GM20431 (cell line): Measurements from ENCODE around the gene CDH6.

Source experiments
- in situ Hi-C: fragments of 300-500 bp; cut with MseI, MboI; formaldehyde crosslinking; loops from one replicate; pipeline ENCODE4 v1.15.0; 2020; ENCODE audit warnings: low sequenced_read_pairs; ENCODE audit not compliant: unreplicated experiment

The CDH6 gene

GRCh38 chr5:31362529-31362900 lies 169.0 kb downstream of the CDH6 start:
- in situ Hi-C loops = no loop called here

GRCh38 chr5:31362931-31363568 lies 169.6 kb downstream of the CDH6 start:
- in situ Hi-C loops = no loop called here

GRCh38 chr5:31364881-31365636 lies 171.6 kb downstream of the CDH6 start:
- in situ Hi-C loops = no loop called here

GRCh38 chr5:31365776-31366175 lies 172.3 kb downstream of the CDH6 start:
- in situ Hi-C loops = no loop called here

GRCh38 chr5:31366941-31367340 lies 173.5 kb downstream of the CDH6 start:
- in situ Hi-C loops = no loop called here

GRCh38 chr5:31372124-31372523 lies 178.6 kb downstream of the CDH6 start:
- in situ Hi-C loops = no loop called here

- in situ Hi-C loops = no loop called here
Observed at GRCh38 chr5:31375999-31376720, 182.7 kb downstream of the CDH6 start.

- in situ Hi-C loops = no loop called here
Observed at GRCh38 chr5:31377274-31377946, 183.9 kb downstream of the CDH6 start.

GRCh38 chr5:31378136-31378535 lies 184.7 kb downstream of the CDH6 start:
- in situ Hi-C loops = no loop called here
